ENCODE results near the gene TNIK. TPM values are rescaled to one million over a fixed set of nuclear protein-coding genes. Genes with fewer than 3 reads are reported as not detected.

TNIK gene
- total RNA-seq, 1 donor from 2014 or later: 2.5 TPM

DNA sequence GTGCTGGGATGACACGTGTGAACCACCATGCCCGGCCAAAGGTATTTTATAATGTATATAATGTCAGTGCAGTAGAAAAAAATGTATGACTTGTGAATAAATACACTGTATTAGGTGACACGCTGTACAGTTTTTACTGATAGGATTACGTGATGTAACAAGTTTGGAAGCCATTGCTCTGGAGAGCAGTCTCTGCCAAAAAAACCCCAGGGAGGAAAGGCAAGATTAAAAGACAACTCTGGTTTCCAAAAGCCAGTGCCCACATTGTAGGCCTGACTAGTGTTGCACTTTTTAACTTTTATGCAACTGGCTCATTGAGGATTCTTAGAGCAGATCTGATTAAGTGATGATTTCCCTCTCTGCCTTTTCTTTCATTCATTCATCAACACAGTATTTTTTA, 371.7 kb downstream of the TNIK start:
- no peak for ATAC-seq (ENCODE audit: low read depth)
- Mint-ChIP-seq H3K36me3 (ENCODE audit: low read depth) (no peaks in the 10 kb centered on the region), H3K4me1 (no peaks in the 10 kb centered on the region), H3K9me3 (no peaks in the 10 kb centered on the region), H3K27me3 (no peaks in the 10 kb centered on the region), H3K4me3 (no peak overlapping the region), H3K27ac (no peak overlapping the region)
- intact Hi-C loops (cut with micrococcal nuclease): no loop called here
- ChIA-PET POLR2A (no interaction called here), CTCF (no interaction called here)
- DNase-seq: no peak
- TF ChIP-seq, protein P1, sequence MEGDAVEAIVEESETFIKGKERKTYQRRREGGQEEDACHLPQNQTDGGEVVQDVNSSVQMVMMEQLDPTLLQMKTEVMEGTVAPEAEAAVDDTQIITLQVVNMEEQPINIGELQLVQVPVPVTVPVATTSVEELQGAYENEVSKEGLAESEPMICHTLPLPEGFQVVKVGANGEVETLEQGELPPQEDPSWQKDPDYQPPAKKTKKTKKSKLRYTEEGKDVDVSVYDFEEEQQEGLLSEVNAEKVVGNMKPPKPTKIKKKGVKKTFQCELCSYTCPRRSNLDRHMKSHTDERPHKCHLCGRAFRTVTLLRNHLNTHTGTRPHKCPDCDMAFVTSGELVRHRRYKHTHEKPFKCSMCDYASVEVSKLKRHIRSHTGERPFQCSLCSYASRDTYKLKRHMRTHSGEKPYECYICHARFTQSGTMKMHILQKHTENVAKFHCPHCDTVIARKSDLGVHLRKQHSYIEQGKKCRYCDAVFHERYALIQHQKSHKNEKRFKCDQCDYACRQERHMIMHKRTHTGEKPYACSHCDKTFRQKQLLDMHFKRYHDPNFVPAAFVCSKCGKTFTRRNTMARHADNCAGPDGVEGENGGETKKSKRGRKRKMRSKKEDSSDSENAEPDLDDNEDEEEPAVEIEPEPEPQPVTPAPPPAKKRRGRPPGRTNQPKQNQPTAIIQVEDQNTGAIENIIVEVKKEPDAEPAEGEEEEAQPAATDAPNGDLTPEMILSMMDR (IDR thresholded peaks at IDR 0.05): no peak

- H3K4me3 Mint-ChIP-seq: no peak overlapping the region
- DNase-seq (no peak), ATAC-seq (ENCODE audit: low read depth) (no peak)
- no peak overlapping the region for H3K27ac Mint-ChIP-seq
- CTCF ChIA-PET: no interaction called here
- no peaks in the 10 kb centered on the region for H3K27me3 Mint-ChIP-seq
- no peaks in the 10 kb centered on the region for H3K9me3 Mint-ChIP-seq
- no peaks in the 10 kb centered on the region for H3K36me3 Mint-ChIP-seq (ENCODE audit: low read depth)
- no peaks in the 10 kb centered on the region for H3K4me1 Mint-ChIP-seq
- TF ChIP-seq, protein P1 (IDR thresholded peaks at IDR 0.05): no peak
- POLR2A ChIA-PET: no interaction called here
- intact Hi-C loops (cut with micrococcal nuclease): no loop called here
Observed at GRCh38 chr3:171086914-171087313, 373.3 kb downstream of the TNIK start.

- ChIA-PET CTCF (no interaction called here), POLR2A (no interaction called here)
- TF ChIP-seq, protein P1 (IDR thresholded peaks at IDR 0.05): no peak
- no peaks in the 10 kb centered on the region for H3K36me3 Mint-ChIP-seq (ENCODE audit: low read depth)
- no peak overlapping the region for H3K27ac Mint-ChIP-seq
- ATAC-seq (ENCODE audit: low read depth) (no peak), DNase-seq (no peak)
- no peaks in the 10 kb centered on the region for H3K27me3 Mint-ChIP-seq
- H3K4me3 Mint-ChIP-seq: no peak overlapping the region
- intact Hi-C loops (cut with micrococcal nuclease): no loop called here
- H3K4me1 Mint-ChIP-seq: no peaks in the 10 kb centered on the region
- no peaks in the 10 kb centered on the region for H3K9me3 Mint-ChIP-seq
Observed at GRCh38 chr3:171077261-171077660, 382.9 kb downstream of the TNIK start.

DNA sequence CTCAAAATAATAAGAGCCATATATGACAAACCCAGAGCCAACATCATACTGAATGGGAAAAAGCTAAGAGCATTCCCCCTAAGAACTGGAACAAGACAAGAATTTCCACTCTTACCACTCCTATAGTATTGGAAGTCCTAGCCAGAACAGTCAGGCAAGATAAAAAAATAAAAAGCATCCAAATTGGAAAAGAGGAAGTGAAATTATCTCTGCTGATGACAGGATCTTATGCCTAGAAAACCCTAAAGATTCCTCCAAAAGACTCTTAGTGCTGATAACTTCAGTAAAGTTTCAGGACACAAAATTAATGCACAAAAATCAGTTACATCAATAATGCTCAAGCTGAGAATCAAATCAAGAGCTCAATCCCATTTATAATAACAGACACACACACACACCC, 387.8 kb downstream of the TNIK start:
- H3K27me3 Mint-ChIP-seq: no peaks in the 10 kb centered on the region
- H3K9me3 Mint-ChIP-seq: no peaks in the 10 kb centered on the region
- ChIA-PET CTCF (no interaction called here), POLR2A (no interaction called here)
- TF ChIP-seq, protein P1 (IDR thresholded peaks at IDR 0.05): no peak
- H3K4me3 Mint-ChIP-seq: no peak overlapping the region
- no peaks in the 10 kb centered on the region for H3K36me3 Mint-ChIP-seq (ENCODE audit: low read depth)
- no peaks in the 10 kb centered on the region for H3K4me1 Mint-ChIP-seq
- H3K27ac Mint-ChIP-seq: no peak overlapping the region
- intact Hi-C loops (cut with micrococcal nuclease): no loop called here
- no peak for DNase-seq
- ATAC-seq (ENCODE audit: low read depth): no peak

- POLR2A ChIA-PET: no interaction called here
Observed at GRCh38 chr3:171068658-171069057, 391.5 kb downstream of the TNIK start.

More at GRCh38 chr3:171068658-171069057, 391.5 kb downstream of the TNIK start:
- CTCF ChIA-PET: no interaction called here
- intact Hi-C loops (cut with micrococcal nuclease): no loop called here
- H3K9me3 Mint-ChIP-seq: no peaks in the 10 kb centered on the region
- no peaks in the 10 kb centered on the region for H3K4me1 Mint-ChIP-seq
- ATAC-seq (ENCODE audit: low read depth) (no peak), DNase-seq (no peak)
- H3K27me3 Mint-ChIP-seq: no peaks in the 10 kb centered on the region
- TF ChIP-seq, protein P1 (IDR thresholded peaks at IDR 0.05): no peak
- no peak overlapping the region for H3K27ac Mint-ChIP-seq
- H3K4me3 Mint-ChIP-seq: no peak overlapping the region
- no peaks in the 10 kb centered on the region for H3K36me3 Mint-ChIP-seq (ENCODE audit: low read depth)
